Duodenal mucosa (tissue), 2 donors: Measurements from ENCODE around the gene C11orf21.
"Not testable (repeated sequence)": the region's sequence is repeated elsewhere in the genome, so short reads cannot be mapped to it uniquely, and the experiment has no call there.

Experiments
- H3K27ac ChIP-seq: one replicate; pipeline ENCODE4 v1.7.0; 2013; ENCODE audit warnings: low read depth, low read length
- H3K27me3 ChIP-seq, 2 donors: one replicate each; pipeline ENCODE4 v1.7.0; 2013; ENCODE audit warnings: low read length in 2 of 2, control low read depth in 1 of 2; ENCODE audit not compliant: insufficient read depth in 2 of 2, control insufficient read depth in 1 of 2
- H3K36me3 ChIP-seq, 2 donors: one replicate each; pipeline ENCODE4 v1.7.0; 2013; ENCODE audit warnings: low read length in 2 of 2, control low read depth in 1 of 2; ENCODE audit not compliant: insufficient read depth in 2 of 2, control insufficient read depth in 1 of 2
- H3K4me1 ChIP-seq, 2 donors: one replicate each; pipeline ENCODE4 v1.7.0; 2013; ENCODE audit warnings: low read length in 2 of 2, control low read depth in 1 of 2; ENCODE audit not compliant: insufficient read depth in 2 of 2, control insufficient read depth in 1 of 2
- H3K4me3 ChIP-seq, 2 donors: one replicate each; pipeline ENCODE4 v1.7.0; 2013; ENCODE audit warnings: low read length in 2 of 2, low read depth in 1 of 2
- H3K9ac ChIP-seq, 2 donors: one replicate each; pipeline ENCODE4 v1.7.0; 2013; ENCODE audit warnings: low read length in 2 of 2, low read depth in 1 of 2
- H3K9me3 ChIP-seq, 2 donors: one replicate each; pipeline ENCODE4 v1.7.0; 2013; ENCODE audit warnings: low read length in 2 of 2, control low read depth in 1 of 2; ENCODE audit not compliant: control insufficient read depth in 1 of 2

C11orf21 gene

GRCh38 chr11:2335286-2335685, 33.6 kb upstream of the C11orf21 start:
- H3K4me3 ChIP-seq, H3K27me3 ChIP-seq, H3K36me3 ChIP-seq, H3K4me1 ChIP-seq, H3K9ac ChIP-seq, H3K27ac ChIP-seq, H3K9me3 ChIP-seq: not testable (repeated sequence)

GRCh38 chr11:2333486-2334205, 31.9 kb upstream of the C11orf21 start:
- not testable (repeated sequence) for H3K4me3 ChIP-seq, H3K9ac ChIP-seq, H3K4me1 ChIP-seq, H3K36me3 ChIP-seq, H3K9me3 ChIP-seq, H3K27ac ChIP-seq, H3K27me3 ChIP-seq

GRCh38 chr11:2332569-2332968, 30.9 kb upstream of the C11orf21 start:
- H3K9ac ChIP-seq, H3K4me3 ChIP-seq, H3K27ac ChIP-seq, H3K9me3 ChIP-seq, H3K36me3 ChIP-seq, H3K4me1 ChIP-seq, H3K27me3 ChIP-seq: not testable (repeated sequence)

- Histone ChIP-seq H3K27me3 (peaks cover 0 to 2% of the 10 kb centered on the region in 2 donors), H3K4me3 (no peak overlapping the region), H3K4me1 (no peaks in the 10 kb centered on the region), H3K27ac (no peak overlapping the region), H3K36me3 (no peaks in the 10 kb centered on the region), H3K9ac (no peak overlapping the region), H3K9me3 (peaks cover 0 to 8% of the 10 kb centered on the region in 2 donors)
These were observed 29.7 kb upstream of the C11orf21 start for GRCh38 chr11:2331404-2331803.

DNA sequence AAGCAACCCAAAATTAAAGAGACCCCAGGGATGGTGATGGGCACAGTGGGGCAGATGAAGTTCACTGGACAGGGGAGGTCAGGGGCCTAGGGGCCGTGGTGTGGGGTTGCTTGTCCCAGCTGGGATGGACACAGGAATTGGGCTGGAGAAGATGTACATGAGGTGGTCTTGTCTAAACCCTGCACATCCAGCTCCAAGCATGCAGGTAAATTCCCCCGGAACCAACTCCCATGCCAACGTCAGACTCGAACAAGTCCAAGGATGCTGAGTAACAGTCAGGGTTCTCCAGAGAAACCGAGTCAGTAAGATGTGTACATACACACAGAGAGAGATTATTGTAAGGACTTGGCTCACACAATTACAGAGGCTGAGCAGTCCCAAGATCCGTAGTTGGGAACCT, 29.0 kb upstream of the C11orf21 start:
- no peaks in the 10 kb centered on the region for H3K36me3 ChIP-seq
- H3K9me3 ChIP-seq = peaks cover 0 to 8% of the 10 kb centered on the region in 2 donors
- H3K27me3 ChIP-seq = no peaks in the 10 kb centered on the region
- no peak overlapping the region for H3K9ac ChIP-seq
- no peak overlapping the region for H3K4me3 ChIP-seq
- H3K4me1 ChIP-seq = no peaks in the 10 kb centered on the region
- H3K27ac ChIP-seq = no peak overlapping the region

DNA sequence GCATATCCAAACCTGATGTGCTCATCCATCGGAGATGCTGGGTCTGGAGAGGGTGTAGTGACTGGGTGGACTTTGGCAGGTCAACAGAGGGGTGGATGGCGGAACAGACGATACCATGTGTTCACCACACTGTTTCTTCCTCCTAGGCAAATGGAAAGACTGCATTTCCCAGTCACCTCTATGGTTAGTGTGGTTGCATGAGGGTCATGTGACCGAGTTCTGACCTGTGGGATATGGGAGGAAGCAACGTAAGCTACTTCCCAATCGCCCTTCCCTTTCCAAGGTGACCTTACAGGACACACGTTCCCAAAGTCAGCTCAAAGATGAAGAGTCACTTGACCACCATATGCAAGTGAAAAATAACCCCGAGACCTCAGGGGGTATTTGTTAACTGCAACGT, 27.8 kb upstream of the C11orf21 start:
- H3K4me3 ChIP-seq = no peak overlapping the region
- peaks cover 0 to 8% of the 10 kb centered on the region in 2 donors for H3K9me3 ChIP-seq
- no peak overlapping the region for H3K27ac ChIP-seq
- no peaks in the 10 kb centered on the region for H3K4me1 ChIP-seq
- H3K27me3 ChIP-seq = no peaks in the 10 kb centered on the region
- no peaks in the 10 kb centered on the region for H3K36me3 ChIP-seq
- H3K9ac ChIP-seq = no peak overlapping the region

DNA sequence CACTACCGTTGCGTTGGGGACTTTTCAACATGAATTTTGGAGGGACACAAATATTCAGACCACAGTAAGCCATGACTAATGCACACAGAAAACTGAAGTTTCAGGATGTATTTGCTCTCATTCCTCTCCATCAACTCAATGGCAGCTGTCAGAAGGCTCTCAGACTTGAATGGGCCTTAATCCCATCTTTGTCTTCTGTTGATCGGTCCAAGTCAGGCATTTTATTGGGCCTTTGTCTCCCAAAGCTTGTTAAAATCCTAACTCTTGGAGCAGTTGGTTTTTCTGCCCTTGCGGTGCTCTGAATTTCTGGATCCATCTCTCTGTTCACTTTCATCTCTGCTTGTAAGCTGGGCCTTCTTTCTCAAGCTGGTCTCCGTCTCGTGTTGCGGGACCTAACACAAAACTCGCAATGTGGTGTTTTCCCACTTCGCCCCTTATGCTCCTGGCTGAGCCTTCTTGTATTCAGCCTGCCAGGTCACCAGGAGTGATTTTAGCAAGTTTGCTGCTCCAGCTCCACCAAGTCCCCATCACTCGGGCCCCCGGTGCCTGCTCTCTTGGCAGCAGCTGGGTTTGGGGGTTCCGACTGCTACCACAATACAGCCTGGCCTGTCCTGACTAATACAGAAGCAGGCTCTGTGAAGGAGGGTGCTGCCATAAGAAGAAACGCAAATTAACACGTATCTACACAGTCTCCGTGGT, 27.1 kb upstream of the C11orf21 start:
- no peak overlapping the region for H3K4me3 ChIP-seq
- no peaks in the 10 kb centered on the region for H3K36me3 ChIP-seq
- H3K27me3 ChIP-seq = no peaks in the 10 kb centered on the region
- no peaks in the 10 kb centered on the region for H3K4me1 ChIP-seq
- no peak overlapping the region for H3K9ac ChIP-seq
- H3K9me3 ChIP-seq = peaks cover 0 to 8% of the 10 kb centered on the region in 2 donors
- H3K27ac ChIP-seq = no peak overlapping the region

DNA sequence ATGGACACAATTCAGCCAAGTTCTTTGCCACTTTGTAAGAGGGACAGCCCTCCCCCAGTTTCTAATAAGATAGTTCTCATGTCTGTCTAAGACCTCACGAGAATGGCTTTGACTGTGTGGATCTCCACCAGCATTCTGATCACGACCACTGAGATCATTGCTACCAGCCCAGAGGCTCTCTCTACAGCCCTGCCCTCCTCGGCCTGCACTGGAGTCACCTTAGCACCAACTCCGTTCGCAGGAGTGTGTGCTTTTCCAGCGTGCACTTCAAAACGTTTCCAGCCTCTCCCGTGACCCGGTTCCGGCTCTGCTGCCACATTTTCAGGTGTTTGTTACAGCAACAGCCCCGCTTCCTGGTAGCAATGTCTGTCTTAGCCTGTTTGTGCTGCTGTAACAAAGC, 26.3 kb upstream of the C11orf21 start:
- Histone ChIP-seq H3K27me3 (no peaks in the 10 kb centered on the region), H3K36me3 (no peaks in the 10 kb centered on the region), H3K4me3 (no peak overlapping the region), H3K4me1 (no peaks in the 10 kb centered on the region), H3K9me3 (peaks cover 0 to 8% of the 10 kb centered on the region in 2 donors), H3K27ac (no peak overlapping the region), H3K9ac (no peak overlapping the region)

DNA sequence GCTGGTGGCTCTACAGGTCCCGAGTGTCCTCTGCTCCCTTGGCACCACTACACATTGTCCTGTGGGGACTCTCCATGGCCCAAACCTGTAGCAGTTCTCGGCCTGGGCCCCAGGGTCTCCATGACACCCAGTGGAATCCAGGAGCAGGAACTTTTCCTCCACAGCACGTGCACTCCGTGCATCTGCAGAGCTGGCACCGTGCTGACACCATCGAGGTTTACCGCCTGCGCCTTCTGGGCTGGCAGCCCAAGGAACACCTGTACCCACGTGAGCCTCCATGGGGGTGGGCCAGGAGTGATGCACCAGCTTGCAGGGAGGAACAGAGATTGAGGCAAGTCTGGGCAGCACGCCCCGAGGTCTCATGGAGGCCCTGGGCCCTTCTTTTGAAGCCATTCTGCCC, 25.3 kb upstream of the C11orf21 start:
- H3K36me3 ChIP-seq = no peaks in the 10 kb centered on the region
- peaks cover 0 to 8% of the 10 kb centered on the region in 2 donors for H3K9me3 ChIP-seq
- no peak overlapping the region for H3K4me3 ChIP-seq
- no peak overlapping the region for H3K27ac ChIP-seq
- H3K27me3 ChIP-seq = no peaks in the 10 kb centered on the region
- no peak overlapping the region for H3K9ac ChIP-seq
- H3K4me1 ChIP-seq = no peaks in the 10 kb centered on the region

DNA sequence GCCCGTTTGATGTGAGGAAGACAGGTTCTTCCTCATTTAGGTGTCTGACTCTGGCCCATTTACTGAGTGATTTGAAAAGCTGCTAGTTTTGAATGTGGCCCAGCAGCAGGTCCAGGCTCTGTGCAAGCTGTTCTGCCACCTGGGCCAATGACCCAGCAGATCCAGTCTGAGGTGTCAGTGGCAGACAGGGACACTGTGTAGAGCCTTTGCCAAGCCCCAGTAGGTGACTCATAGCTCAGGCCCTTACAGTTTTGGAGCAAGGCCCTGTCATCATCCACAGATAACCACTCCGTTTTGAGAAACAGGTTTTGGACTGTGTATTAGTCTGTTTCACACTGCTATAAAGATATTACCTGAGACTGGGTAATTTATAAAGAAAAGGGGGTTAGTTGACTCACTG, 24.0 kb upstream of the C11orf21 start:
- H3K4me1 ChIP-seq = no peaks in the 10 kb centered on the region
- H3K9me3 ChIP-seq = peaks cover 0 to 3% of the 10 kb centered on the region in 2 donors
- no peaks in the 10 kb centered on the region for H3K36me3 ChIP-seq
- H3K4me3 ChIP-seq = no peak overlapping the region
- H3K9ac ChIP-seq = no peak overlapping the region
- H3K27me3 ChIP-seq = no peaks in the 10 kb centered on the region
- H3K27ac ChIP-seq = no peak overlapping the region
